Liver (tissue), 9 donors: Measurements from ENCODE around the gene ZMYND8. TPM values are rescaled to one million over a fixed set of nuclear protein-coding genes. Genes with fewer than 3 reads are reported as not detected.

Experiments used
- DNase-seq: peaks from one replicate; pipeline ENCODE4 v3.0.0-alpha.2; 2017; ENCODE audit warnings: low spot score
- H3K27ac ChIP-seq, 2 donors: one replicate each; pipeline ENCODE4 v1.7.0; 2013; ENCODE audit warnings: inconsistent platforms in 2 of 2, low read length in 2 of 2, control low read depth in 1 of 2, low read depth in 1 of 2, mild to moderate bottlenecking in 1 of 2
- H3K27me3 ChIP-seq, 4 donors: one replicate each; pipeline versions ENCODE4 v1.6.1 to v1.7.0; 2013; ENCODE audit warnings: low read length in 3 of 4, inconsistent platforms in 1 of 4, mild to moderate bottlenecking in 1 of 4, moderate library complexity in 1 of 4; ENCODE audit not compliant: control insufficient read depth in 4 of 4, insufficient read depth in 4 of 4
- H3K36me3 ChIP-seq, 4 donors: one replicate each; pipeline versions ENCODE4 v1.6.1 to v1.7.0; 2013; ENCODE audit warnings: low read length in 3 of 4, mild to moderate bottlenecking in 3 of 4, low read depth in 1 of 4, moderate library complexity in 1 of 4; ENCODE audit not compliant: control insufficient read depth in 4 of 4, insufficient read depth in 3 of 4
- H3K4me1 ChIP-seq, 4 donors: one replicate each; pipeline versions ENCODE4 v1.6.1 to v1.7.0; 2013; ENCODE audit warnings: low read length in 3 of 4, mild to moderate bottlenecking in 3 of 4, moderate library complexity in 1 of 4; ENCODE audit not compliant: control insufficient read depth in 4 of 4, insufficient read depth in 4 of 4
- H3K4me3 ChIP-seq, 3 donors: one replicate each; pipeline versions ENCODE4 v1.6.1 to v1.7.0; 2013; ENCODE audit warnings: low read length in 3 of 3, control low read depth in 1 of 3, low read depth in 1 of 3, mild to moderate bottlenecking in 1 of 3
- H3K9ac ChIP-seq, 2 donors: one replicate each; pipeline ENCODE4 v1.7.0; 2013; ENCODE audit warnings: low read length in 2 of 2, mild to moderate bottlenecking in 2 of 2, moderate library complexity in 2 of 2, control low read depth in 1 of 2, low read depth in 1 of 2
- H3K9me3 ChIP-seq, 4 donors: one replicate each; pipeline versions ENCODE4 v1.6.1 to v1.7.0; 2013; ENCODE audit warnings: low read length in 3 of 4; ENCODE audit not compliant: control insufficient read depth in 4 of 4
- EGR1 ChIP-seq, 2 donors: IDR thresholded peaks; 2 replicates each; pipeline ENCODE4 v1.6.1; 2016 to 2018; ENCODE audit warnings: antibody characterized with exemption in 2 of 2, low read depth in 2 of 2
- FOXA1 ChIP-seq: IDR thresholded peaks from 2 replicates; pipeline ENCODE4 v1.6.1; 2016; ENCODE audit warnings: antibody characterized with exemption
- FOXA2 ChIP-seq: IDR thresholded peaks from 2 replicates; pipeline ENCODE4 v1.6.1; 2016; ENCODE audit warnings: antibody characterized with exemption
- GABPA ChIP-seq, 2 donors: IDR thresholded peaks in 1 of 2; conservative IDR thresholded peaks in 1 of 2; 2 replicates each; pipeline ENCODE4 v1.6.1; 2016; ENCODE audit warnings: antibody characterized with exemption in 2 of 2, mild to moderate bottlenecking in 1 of 2, moderate library complexity in 1 of 2
- HNF4A ChIP-seq, 2 donors: conservative IDR thresholded peaks; 2 replicates each; pipeline ENCODE4 v1.6.1; 2016; ENCODE audit warnings: antibody characterized with exemption in 2 of 2, mild to moderate bottlenecking in 2 of 2
- HNF4G ChIP-seq: IDR thresholded peaks from 2 replicates; pipeline ENCODE4 v1.6.1; 2016; ENCODE audit warnings: antibody characterized with exemption
- JUND ChIP-seq, 2 donors: IDR thresholded peaks; 2 replicates each; pipeline ENCODE4 v1.6.1; 2016; ENCODE audit warnings: antibody characterized with exemption in 2 of 2
- NR2F2 ChIP-seq: IDR thresholded peaks from 2 replicates; pipeline ENCODE4 v1.6.1; 2016; ENCODE audit warnings: antibody characterized with exemption
- RAD21 ChIP-seq, 2 donors: IDR thresholded peaks; 2 replicates each; pipeline ENCODE4 v1.6.1; 2016; ENCODE audit warnings: antibody characterized with exemption in 2 of 2, mild to moderate bottlenecking in 2 of 2
- RXRA ChIP-seq, 2 donors: IDR thresholded peaks; 2 replicates each; pipeline ENCODE4 v1.6.1; 2017 to 2018; ENCODE audit warnings: antibody characterized with exemption in 2 of 2, mild to moderate bottlenecking in 1 of 2
- SP1 ChIP-seq: IDR thresholded peaks from 2 replicates; pipeline ENCODE4 v1.6.1; 2018; ENCODE audit warnings: antibody characterized with exemption, mild to moderate bottlenecking
- TAF1 ChIP-seq: conservative IDR thresholded peaks from 2 replicates; pipeline ENCODE4 v1.6.1; 2016; ENCODE audit warnings: antibody characterized with exemption, mild to moderate bottlenecking
- YY1 ChIP-seq: IDR thresholded peaks from 2 replicates; pipeline ENCODE4 v1.6.1; 2016; ENCODE audit warnings: antibody characterized with exemption, mild to moderate bottlenecking
- WGBS: extraction: QIAGEN DNeasy Blood & Tissue Kit; methylation state at CpG from one replicate; pipeline ENCODE4 v1.1.7; 2013; 5-methylcytosine and 5-hydroxymethylcytosine counted together
- polyA plus RNA-seq, 2 donors: library from polyadenylated mRNA; stranded (reverse) in 1 of 2; unstranded in 1 of 2; fragments of 200-250 nt in 1 of 2; fragments of >200 nt in 1 of 2; fragmentation: Nextera tagmentation in 1 of 2; extraction: Ambion mirVana in 1 of 2; gene quantifications; one replicate each; pipeline versions ENCODE4 v1.2.1 to v1.2.3, GENCODE V29; 2013 to 2015
- total RNA-seq, 2 donors: library from RNA; depleted of rRNA; stranded (reverse); fragments of >200 nt; gene quantifications; one replicate each; pipeline ENCODE4 v1.2.3, GENCODE V29; 2014
- TF ChIP-seq, protein P1 (sequence below): IDR thresholded peaks from 2 replicates; pipeline ENCODE4 v1.6.1; 2016; ENCODE audit warnings: antibody characterized with exemption
- TF ChIP-seq, protein P2 (sequence below): IDR thresholded peaks from 2 replicates; pipeline ENCODE4 v1.6.1; 2016; ENCODE audit warnings: antibody characterized with exemption
- TF ChIP-seq, protein P3 (sequence below): IDR thresholded peaks from 2 replicates; pipeline ENCODE4 v1.6.1; 2016; ENCODE audit warnings: antibody characterized with exemption, mild to moderate bottlenecking
- TF ChIP-seq, protein P4 (sequence below): IDR thresholded peaks from 2 replicates; pipeline ENCODE4 v1.6.1; 2016; ENCODE audit warnings: antibody characterized with exemption
- TF ChIP-seq, protein P5 (sequence below): fragments of 150-350 bp; IDR thresholded peaks from 2 replicates; pipeline ENCODE4 v1.5.1; 2017; ENCODE audit warnings: improper control_type of control experiment, low read depth, low read length; ENCODE audit not compliant: missing input control
- donor health status: healthy.
- donor health status: healthy.
- donor health status: healthy.
- donor health status: healthy.
- donor health status: healthy.

Gene ZMYND8
- total and polyA plus RNA-seq, 4 donors, result 3.3 to 23.5 (median 6.8) TPM

DNA sequence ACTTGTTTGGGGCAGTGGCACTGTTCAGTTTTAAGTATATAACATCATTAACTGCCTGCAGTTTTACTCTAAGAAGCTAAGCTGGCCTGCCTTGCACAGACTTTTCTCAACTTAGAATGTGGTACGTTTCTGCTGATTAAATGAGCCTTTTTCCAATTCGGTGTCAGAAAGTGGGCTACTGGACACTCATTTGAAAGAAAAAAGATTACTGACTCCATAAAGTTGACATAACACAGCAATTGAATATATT lies 2.1 kb downstream of the ZMYND8 start:
- Histone ChIP-seq H3K36me3 (no peaks in the 10 kb centered on the region), H3K4me1 (peaks cover 18 to 80% (median 56%) of the 10 kb centered on the region in 4 donors), H3K27ac (peak overlapping the region; percentile 92 to 98), H3K27me3 (no peaks in the 10 kb centered on the region), H3K4me3 (no peak overlapping the region), H3K9ac (peak overlapping the region in 1 of 2 donors; percentile 42), H3K9me3 (no peaks in the 10 kb centered on the region)
- WGBS, result 50% methylated on average over 2 of the region's 2 CpGs
- no peak for DNase-seq
- TF ChIP-seq, protein P1, sequence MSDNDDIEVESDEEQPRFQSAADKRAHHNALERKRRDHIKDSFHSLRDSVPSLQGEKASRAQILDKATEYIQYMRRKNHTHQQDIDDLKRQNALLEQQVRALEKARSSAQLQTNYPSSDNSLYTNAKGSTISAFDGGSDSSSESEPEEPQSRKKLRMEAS, result no peak
- TF ChIP-seq HNF4A (conservative IDR thresholded peaks at IDR 0.05) (no peak), YY1 (no peak), RAD21 (IDR thresholded peaks at IDR 0.05) (no peak), JUND (IDR thresholded peaks at IDR 0.05) (no peak), NR2F2 (no peak), HNF4G (no peak), TAF1 (no peak), SP1 (no peak), FOXA1 (no peak), RXRA (IDR thresholded peaks at IDR 0.05) (no peak), EGR1 (IDR thresholded peaks at IDR 0.05; ENCODE audit: low read depth in 2 of 2) (no peak), FOXA2 (no peak), GABPA (IDR thresholded peaks at IDR 0.05 in 1 of 2, conservative IDR thresholded peaks at IDR 0.05 in 1 of 2) (no peak)
- TF ChIP-seq, protein P2, sequence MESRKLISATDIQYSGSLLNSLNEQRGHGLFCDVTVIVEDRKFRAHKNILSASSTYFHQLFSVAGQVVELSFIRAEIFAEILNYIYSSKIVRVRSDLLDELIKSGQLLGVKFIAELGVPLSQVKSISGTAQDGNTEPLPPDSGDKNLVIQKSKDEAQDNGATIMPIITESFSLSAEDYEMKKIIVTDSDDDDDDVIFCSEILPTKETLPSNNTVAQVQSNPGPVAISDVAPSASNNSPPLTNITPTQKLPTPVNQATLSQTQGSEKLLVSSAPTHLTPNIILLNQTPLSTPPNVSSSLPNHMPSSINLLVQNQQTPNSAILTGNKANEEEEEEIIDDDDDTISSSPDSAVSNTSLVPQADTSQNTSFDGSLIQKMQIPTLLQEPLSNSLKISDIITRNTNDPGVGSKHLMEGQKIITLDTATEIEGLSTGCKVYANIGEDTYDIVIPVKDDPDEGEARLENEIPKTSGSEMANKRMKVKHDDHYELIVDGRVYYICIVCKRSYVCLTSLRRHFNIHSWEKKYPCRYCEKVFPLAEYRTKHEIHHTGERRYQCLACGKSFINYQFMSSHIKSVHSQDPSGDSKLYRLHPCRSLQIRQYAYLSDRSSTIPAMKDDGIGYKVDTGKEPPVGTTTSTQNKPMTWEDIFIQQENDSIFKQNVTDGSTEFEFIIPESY, result no peak
- TF ChIP-seq, protein P3, sequence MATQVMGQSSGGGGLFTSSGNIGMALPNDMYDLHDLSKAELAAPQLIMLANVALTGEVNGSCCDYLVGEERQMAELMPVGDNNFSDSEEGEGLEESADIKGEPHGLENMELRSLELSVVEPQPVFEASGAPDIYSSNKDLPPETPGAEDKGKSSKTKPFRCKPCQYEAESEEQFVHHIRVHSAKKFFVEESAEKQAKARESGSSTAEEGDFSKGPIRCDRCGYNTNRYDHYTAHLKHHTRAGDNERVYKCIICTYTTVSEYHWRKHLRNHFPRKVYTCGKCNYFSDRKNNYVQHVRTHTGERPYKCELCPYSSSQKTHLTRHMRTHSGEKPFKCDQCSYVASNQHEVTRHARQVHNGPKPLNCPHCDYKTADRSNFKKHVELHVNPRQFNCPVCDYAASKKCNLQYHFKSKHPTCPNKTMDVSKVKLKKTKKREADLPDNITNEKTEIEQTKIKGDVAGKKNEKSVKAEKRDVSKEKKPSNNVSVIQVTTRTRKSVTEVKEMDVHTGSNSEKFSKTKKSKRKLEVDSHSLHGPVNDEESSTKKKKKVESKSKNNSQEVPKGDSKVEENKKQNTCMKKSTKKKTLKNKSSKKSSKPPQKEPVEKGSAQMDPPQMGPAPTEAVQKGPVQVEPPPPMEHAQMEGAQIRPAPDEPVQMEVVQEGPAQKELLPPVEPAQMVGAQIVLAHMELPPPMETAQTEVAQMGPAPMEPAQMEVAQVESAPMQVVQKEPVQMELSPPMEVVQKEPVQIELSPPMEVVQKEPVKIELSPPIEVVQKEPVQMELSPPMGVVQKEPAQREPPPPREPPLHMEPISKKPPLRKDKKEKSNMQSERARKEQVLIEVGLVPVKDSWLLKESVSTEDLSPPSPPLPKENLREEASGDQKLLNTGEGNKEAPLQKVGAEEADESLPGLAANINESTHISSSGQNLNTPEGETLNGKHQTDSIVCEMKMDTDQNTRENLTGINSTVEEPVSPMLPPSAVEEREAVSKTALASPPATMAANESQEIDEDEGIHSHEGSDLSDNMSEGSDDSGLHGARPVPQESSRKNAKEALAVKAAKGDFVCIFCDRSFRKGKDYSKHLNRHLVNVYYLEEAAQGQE, result no peak
- TF ChIP-seq, protein P4, sequence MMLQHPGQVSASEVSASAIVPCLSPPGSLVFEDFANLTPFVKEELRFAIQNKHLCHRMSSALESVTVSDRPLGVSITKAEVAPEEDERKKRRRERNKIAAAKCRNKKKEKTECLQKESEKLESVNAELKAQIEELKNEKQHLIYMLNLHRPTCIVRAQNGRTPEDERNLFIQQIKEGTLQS, result no peak
- TF ChIP-seq, protein P5, sequence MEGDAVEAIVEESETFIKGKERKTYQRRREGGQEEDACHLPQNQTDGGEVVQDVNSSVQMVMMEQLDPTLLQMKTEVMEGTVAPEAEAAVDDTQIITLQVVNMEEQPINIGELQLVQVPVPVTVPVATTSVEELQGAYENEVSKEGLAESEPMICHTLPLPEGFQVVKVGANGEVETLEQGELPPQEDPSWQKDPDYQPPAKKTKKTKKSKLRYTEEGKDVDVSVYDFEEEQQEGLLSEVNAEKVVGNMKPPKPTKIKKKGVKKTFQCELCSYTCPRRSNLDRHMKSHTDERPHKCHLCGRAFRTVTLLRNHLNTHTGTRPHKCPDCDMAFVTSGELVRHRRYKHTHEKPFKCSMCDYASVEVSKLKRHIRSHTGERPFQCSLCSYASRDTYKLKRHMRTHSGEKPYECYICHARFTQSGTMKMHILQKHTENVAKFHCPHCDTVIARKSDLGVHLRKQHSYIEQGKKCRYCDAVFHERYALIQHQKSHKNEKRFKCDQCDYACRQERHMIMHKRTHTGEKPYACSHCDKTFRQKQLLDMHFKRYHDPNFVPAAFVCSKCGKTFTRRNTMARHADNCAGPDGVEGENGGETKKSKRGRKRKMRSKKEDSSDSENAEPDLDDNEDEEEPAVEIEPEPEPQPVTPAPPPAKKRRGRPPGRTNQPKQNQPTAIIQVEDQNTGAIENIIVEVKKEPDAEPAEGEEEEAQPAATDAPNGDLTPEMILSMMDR, result no peak
